CD14-positive monocyte (primary cell): ENCODE results near the gene TRAPPC3. TPM values are rescaled to one million over a fixed set of nuclear protein-coding genes. Genes with fewer than 3 reads are reported as not detected.

ENCODE experiments used
- DNase-seq, 3 donors: peaks; one replicate each; pipeline ENCODE4 v3.0.0-alpha.2; 2011 to 2022
- H2AFZ ChIP-seq: 2 replicates; pipeline ENCODE4 v1.6.0; 2012; ENCODE audit warnings: mild to moderate bottlenecking, low read depth, low read length, inconsistent platforms; ENCODE audit not compliant: insufficient read depth, poor library complexity, severe bottlenecking
- H3K27ac ChIP-seq, 2 donors: 1 replicate in 1 of 2; 2 replicates in 1 of 2; pipeline ENCODE4 v1.5.1; 2012 to 2013; ENCODE audit warnings: low read length in 2 of 2, control low read depth in 1 of 2, inconsistent platforms in 1 of 2, low read depth in 1 of 2, mild to moderate bottlenecking in 1 of 2
- H3K27me3 ChIP-seq, 2 donors: one replicate each; pipeline versions ENCODE4 v1.6.0 to v1.6.1; 2011 to 2013; ENCODE audit warnings: low read length in 2 of 2; ENCODE audit not compliant: control insufficient read depth in 2 of 2, insufficient read depth in 2 of 2
- H3K36me3 ChIP-seq, 2 donors: replicated peaks in 1 of 2; 1 replicate in 1 of 2; 2 replicates in 1 of 2; pipeline versions ENCODE4 v1.5.1 to v1.6.1; 2012 to 2013; ENCODE audit warnings: low read length in 2 of 2, control low read depth in 1 of 2, inconsistent platforms in 1 of 2, mild to moderate bottlenecking in 1 of 2; ENCODE audit not compliant: insufficient read depth in 2 of 2, control insufficient read depth in 1 of 2
- H3K4me1 ChIP-seq, 2 donors: 1 replicate in 1 of 2; 2 replicates in 1 of 2; pipeline versions ENCODE4 v1.5.1 to v1.6.1; 2012 to 2013; ENCODE audit warnings: low read length in 2 of 2, control low read depth in 1 of 2, inconsistent platforms in 1 of 2, mild to moderate bottlenecking in 1 of 2, moderate library complexity in 1 of 2; ENCODE audit not compliant: insufficient read depth in 2 of 2, control insufficient read depth in 1 of 2
- H3K4me2 ChIP-seq: replicated peaks from 2 replicates; pipeline ENCODE3; 2012; ENCODE audit warnings: low read length, moderate library complexity, mild to moderate bottlenecking; ENCODE audit not compliant: poor library complexity, severe bottlenecking; ENCODE audit errors: extremely low read depth
- H3K4me3 ChIP-seq, 3 experiments: fragments of 200-600 bp in 1 of 3; sonication (generic) in 1 of 3; replicated peaks in 1 of 3; 1 replicate in 2 of 3; 2 replicates in 1 of 3; pipeline ENCODE4 v1.5.1; 2011 to 2013; ENCODE audit warnings: low read length in 3 of 3, mild to moderate bottlenecking in 3 of 3, control low read depth in 2 of 3, low read depth in 2 of 3, inconsistent platforms in 1 of 3, moderate library complexity in 1 of 3
- H3K79me2 ChIP-seq: 2 replicates; pipeline ENCODE4 v1.6.0; 2012; ENCODE audit warnings: mild to moderate bottlenecking, control low read depth, inconsistent platforms, low read length, moderate library complexity; ENCODE audit not compliant: insufficient read depth
- H3K9ac ChIP-seq: 2 replicates; pipeline ENCODE4 v1.6.0; 2017; ENCODE audit warnings: low read length, mild to moderate bottlenecking; ENCODE audit not compliant: insufficient read depth, poor library complexity, severe bottlenecking
- H3K9me3 ChIP-seq, 2 donors: replicated peaks in 1 of 2; 1 replicate in 1 of 2; 2 replicates in 1 of 2; pipeline versions ENCODE4 v1.5.1 to v1.6.1; 2012 to 2013; ENCODE audit warnings: low read length in 2 of 2, control low read depth in 1 of 2; ENCODE audit not compliant: control insufficient read depth in 1 of 2, insufficient read depth in 1 of 2
- H4K20me1 ChIP-seq: 2 replicates; pipeline ENCODE4 v1.6.0; 2012; ENCODE audit warnings: mild to moderate bottlenecking, low read length, control low read depth, moderate library complexity; ENCODE audit not compliant: insufficient read depth
- H3K27ac Mint-ChIP-seq, 7 donors: one replicate each; pipeline ENCODE4 v1.8.0; 2020; ENCODE audit warnings: mild to moderate bottlenecking in 7 of 7, mixed read lengths in 7 of 7, moderate library complexity in 6 of 7, inconsistent platforms in 2 of 7
- H3K27me3 Mint-ChIP-seq, 3 donors: one replicate each; pipeline ENCODE4 v1.8.0; 2021 to 2022; ENCODE audit warnings: low read depth in 3 of 3, mild to moderate bottlenecking in 3 of 3, mixed read lengths in 3 of 3, moderate library complexity in 3 of 3, inconsistent platforms in 1 of 3
- H3K36me3 Mint-ChIP-seq, 2 donors: one replicate each; pipeline ENCODE4 v1.8.0; 2020; ENCODE audit warnings: mixed read lengths in 2 of 2, inconsistent platforms in 1 of 2, mild to moderate bottlenecking in 1 of 2
- H3K4me1 Mint-ChIP-seq: one replicate; pipeline ENCODE4 v1.8.0; 2020; ENCODE audit warnings: mild to moderate bottlenecking, mixed read lengths
- H3K4me3 Mint-ChIP-seq, 2 donors: one replicate each; pipeline ENCODE4 v1.8.0; 2020; ENCODE audit warnings: mild to moderate bottlenecking in 2 of 2, mixed read lengths in 2 of 2, moderate library complexity in 1 of 2
- H3K9me3 Mint-ChIP-seq, 7 donors: one replicate each; pipeline ENCODE4 v1.8.0; 2020 to 2022; ENCODE audit warnings: mixed read lengths in 7 of 7, mild to moderate bottlenecking in 6 of 7, moderate library complexity in 6 of 7, inconsistent platforms in 2 of 7
- WGBS: methylation state at CpG from one replicate; pipeline ENCODE4 v1.1.5; 2013; ENCODE audit warnings: missing lambda C conversion rate; ENCODE audit not compliant: insufficient coverage; 5-methylcytosine and 5-hydroxymethylcytosine counted together
- intact Hi-C, 2 donors: fragments of 100-400 bp; cut with micrococcal nuclease; formaldehyde crosslinking; loops; one replicate each; pipeline versions ENCODE4 v1.15.0 to v1.15.1; 2023
- polyA plus RNA-seq, 3 donors: library from polyadenylated mRNA; depleted of rRNA in 1 of 3; unstranded in 2 of 3; stranded (reverse) in 1 of 3; fragments of 300-500 nt in 2 of 3; fragments of >200 nt in 1 of 3; fragmentation: Illumina TruSeq in 2 of 3; gene quantifications; 1 replicate in 2 of 3; 2 replicates in 1 of 3; pipeline ENCODE4 v1.2.3, GENCODE V29; 2012 to 2021
- TF ChIP-seq, protein P1 (sequence below): fragments of 200-600 bp; IDR thresholded peaks from one replicate; pipeline ENCODE4 v1.8.0; 2022; ENCODE audit warnings: antibody characterized with exemption, mild to moderate bottlenecking

The TRAPPC3 gene
- polyA plus RNA-seq, 3 donors = 61.1 to 136 (median 125) TPM

DNA sequence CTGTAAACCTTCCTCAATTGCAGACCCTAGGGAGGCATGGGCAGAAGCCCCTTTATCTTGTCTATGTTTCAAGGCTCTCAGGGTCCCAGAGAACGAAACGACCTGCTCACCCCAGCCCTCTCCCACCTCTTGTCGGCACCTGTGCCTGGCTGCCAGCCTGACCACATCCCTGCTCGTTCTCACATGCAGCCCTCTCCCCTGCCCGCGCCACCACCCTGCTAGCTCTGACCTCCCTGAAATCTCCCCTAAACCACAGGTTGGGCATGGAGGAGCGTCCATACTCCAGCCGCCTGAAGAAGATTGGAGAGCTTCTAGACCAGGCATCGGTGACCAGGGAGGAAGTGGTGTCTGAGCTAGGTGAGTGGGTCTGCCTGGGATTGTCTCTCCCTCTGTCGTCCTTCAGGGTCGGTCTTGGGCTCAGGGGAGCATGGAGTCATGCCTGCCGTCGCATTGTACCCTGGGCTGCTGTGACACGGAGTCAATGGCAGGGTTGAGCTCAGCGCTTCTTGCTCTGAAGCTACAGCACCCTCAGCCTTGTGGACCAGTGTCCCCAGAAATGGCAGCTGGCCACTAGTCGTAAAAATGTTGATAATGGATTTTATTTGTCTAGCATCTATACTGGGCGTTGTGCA, 57.0 kb downstream of the TRAPPC3 start:
- TF ChIP-seq, protein P1, sequence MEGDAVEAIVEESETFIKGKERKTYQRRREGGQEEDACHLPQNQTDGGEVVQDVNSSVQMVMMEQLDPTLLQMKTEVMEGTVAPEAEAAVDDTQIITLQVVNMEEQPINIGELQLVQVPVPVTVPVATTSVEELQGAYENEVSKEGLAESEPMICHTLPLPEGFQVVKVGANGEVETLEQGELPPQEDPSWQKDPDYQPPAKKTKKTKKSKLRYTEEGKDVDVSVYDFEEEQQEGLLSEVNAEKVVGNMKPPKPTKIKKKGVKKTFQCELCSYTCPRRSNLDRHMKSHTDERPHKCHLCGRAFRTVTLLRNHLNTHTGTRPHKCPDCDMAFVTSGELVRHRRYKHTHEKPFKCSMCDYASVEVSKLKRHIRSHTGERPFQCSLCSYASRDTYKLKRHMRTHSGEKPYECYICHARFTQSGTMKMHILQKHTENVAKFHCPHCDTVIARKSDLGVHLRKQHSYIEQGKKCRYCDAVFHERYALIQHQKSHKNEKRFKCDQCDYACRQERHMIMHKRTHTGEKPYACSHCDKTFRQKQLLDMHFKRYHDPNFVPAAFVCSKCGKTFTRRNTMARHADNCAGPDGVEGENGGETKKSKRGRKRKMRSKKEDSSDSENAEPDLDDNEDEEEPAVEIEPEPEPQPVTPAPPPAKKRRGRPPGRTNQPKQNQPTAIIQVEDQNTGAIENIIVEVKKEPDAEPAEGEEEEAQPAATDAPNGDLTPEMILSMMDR = no peak
- peaks cover 21% of the 10 kb centered on the region for H4K20me1 ChIP-seq
- H3K4me3 ChIP-seq = no peak overlapping the region
- H3K36me3 ChIP-seq = peaks cover 40 to 56% of the 10 kb centered on the region in 2 donors
- no peaks in the 10 kb centered on the region for H3K9me3 ChIP-seq
- H3K4me1 Mint-ChIP-seq = peaks cover 49% of the 10 kb centered on the region
- no peak overlapping the region for H3K4me2 ChIP-seq
- H3K27me3 Mint-ChIP-seq = peaks cover 0 to 4% (median 0%) of the 10 kb centered on the region in 3 donors
- peaks cover 40 to 55% of the 10 kb centered on the region in 2 donors for H3K36me3 Mint-ChIP-seq
- no peak overlapping the region for H3K9ac ChIP-seq
- H3K79me2 ChIP-seq = peaks cover 45% of the 10 kb centered on the region
- H3K27ac ChIP-seq = no peak overlapping the region
- H3K9me3 Mint-ChIP-seq = peaks cover 0 to 2% (median 0%) of the 10 kb centered on the region in 7 donors
- intact Hi-C loops = no loop called here
- peaks cover 54 to 58% of the 10 kb centered on the region in 2 donors for H3K4me1 ChIP-seq
- WGBS = 99% methylated on average over 17 of the region's 17 CpGs
- no peak overlapping the region for H2AFZ ChIP-seq
- DNase-seq = no peak
- H3K27me3 ChIP-seq = no peaks in the 10 kb centered on the region
- H3K4me3 Mint-ChIP-seq = no peak overlapping the region
- H3K27ac Mint-ChIP-seq = peak overlapping the region in 5 of 7 donors; percentile 31 to 69 (median 61)

DNA sequence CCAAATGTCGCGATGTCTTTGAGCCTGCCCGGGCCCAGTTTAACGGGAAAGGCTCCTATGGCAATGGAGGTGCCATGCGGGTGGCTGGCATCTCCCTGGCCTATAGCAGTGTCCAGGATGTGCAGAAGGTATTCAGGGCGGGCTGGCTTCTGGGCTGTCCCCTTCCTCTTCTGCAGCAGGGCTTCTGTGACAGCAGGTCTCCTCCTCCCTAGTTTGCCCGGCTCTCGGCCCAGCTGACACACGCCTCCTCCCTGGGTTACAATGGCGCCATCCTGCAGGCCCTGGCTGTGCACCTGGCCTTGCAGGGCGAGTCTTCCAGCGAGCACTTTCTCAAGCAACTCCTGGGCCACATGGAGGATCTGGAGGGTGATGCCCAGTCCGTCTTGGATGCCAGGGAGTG, 57.6 kb downstream of the TRAPPC3 start:
- DNase-seq = no peak
- Histone ChIP-seq H3K4me1 (peaks cover 54 to 58% of the 10 kb centered on the region in 2 donors), H3K27ac (no peak overlapping the region), H3K27me3 (no peaks in the 10 kb centered on the region), H3K9me3 (no peaks in the 10 kb centered on the region), H3K4me3 (no peak overlapping the region), H3K79me2 (peaks cover 45% of the 10 kb centered on the region), H3K4me2 (no peak overlapping the region), H4K20me1 (peaks cover 21% of the 10 kb centered on the region), H3K9ac (no peak overlapping the region), H3K36me3 (peaks cover 40 to 52% of the 10 kb centered on the region in 2 donors), H2AFZ (no peak overlapping the region)
- Mint-ChIP-seq H3K9me3 (peaks cover 0 to 2% (median 0%) of the 10 kb centered on the region in 7 donors), H3K36me3 (peaks cover 40 to 49% of the 10 kb centered on the region in 2 donors), H3K27me3 (peaks cover 0 to 2% (median 0%) of the 10 kb centered on the region in 3 donors), H3K4me3 (peak overlapping the region in 1 of 2 donors; percentile 12), H3K4me1 (peaks cover 48% of the 10 kb centered on the region), H3K27ac (peak overlapping the region in 2 of 7 donors; percentile 55 to 59)
- TF ChIP-seq, protein P1 = no peak
- 99% methylated on average over 7 of the region's 13 CpGs for WGBS
- intact Hi-C loops = no loop called here
